PC-3 (cell line): ENCODE results near the gene DRAM1.

Source experiments
- EZH2 ChIP-seq: fragments of 300-600 bp; sonication (generic); IDR thresholded peaks from one replicate; pipeline ENCODE4 v1.6.1; 2017; ENCODE audit warnings: antibody characterized with exemption, mild to moderate bottlenecking, low read length; ENCODE audit not compliant: unreplicated experiment
- EZH2phosphoT487 ChIP-seq: fragments of 300-600 bp; sonication (generic); IDR thresholded peaks from 2 replicates; pipeline ENCODE4 v1.6.1; 2018; ENCODE audit warnings: mild to moderate bottlenecking, antibody characterized with exemption, low read length, borderline replicate concordance
- TF ChIP-seq, protein P1 (sequence below): fragments of 300-600 bp; sonication (generic); conservative IDR thresholded peaks from 2 replicates; pipeline ENCODE4 v1.5.1; 2017; ENCODE audit warnings: antibody characterized with exemption, low read depth, mild to moderate bottlenecking, low read length

DNA sequence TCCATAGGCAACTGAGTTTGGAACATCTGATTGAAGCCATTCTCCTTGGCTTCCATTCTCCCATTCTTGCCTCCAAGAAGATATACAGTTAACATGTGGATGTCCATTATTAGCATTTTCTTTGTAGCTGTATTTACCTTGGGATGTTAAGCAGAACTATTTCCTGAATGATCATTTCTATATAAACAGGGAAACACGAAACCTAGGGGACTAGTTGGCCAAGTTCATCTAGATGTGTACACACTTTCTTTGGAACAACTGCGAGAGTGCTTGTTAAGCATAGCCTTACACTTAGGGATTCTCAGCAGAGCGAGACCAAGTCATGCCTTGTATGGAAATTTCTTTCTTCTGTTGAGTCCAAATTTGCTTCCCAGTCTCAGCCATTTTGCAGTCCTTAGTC lies 42.1 kb downstream of the DRAM1 start:
- TF ChIP-seq, protein P1, sequence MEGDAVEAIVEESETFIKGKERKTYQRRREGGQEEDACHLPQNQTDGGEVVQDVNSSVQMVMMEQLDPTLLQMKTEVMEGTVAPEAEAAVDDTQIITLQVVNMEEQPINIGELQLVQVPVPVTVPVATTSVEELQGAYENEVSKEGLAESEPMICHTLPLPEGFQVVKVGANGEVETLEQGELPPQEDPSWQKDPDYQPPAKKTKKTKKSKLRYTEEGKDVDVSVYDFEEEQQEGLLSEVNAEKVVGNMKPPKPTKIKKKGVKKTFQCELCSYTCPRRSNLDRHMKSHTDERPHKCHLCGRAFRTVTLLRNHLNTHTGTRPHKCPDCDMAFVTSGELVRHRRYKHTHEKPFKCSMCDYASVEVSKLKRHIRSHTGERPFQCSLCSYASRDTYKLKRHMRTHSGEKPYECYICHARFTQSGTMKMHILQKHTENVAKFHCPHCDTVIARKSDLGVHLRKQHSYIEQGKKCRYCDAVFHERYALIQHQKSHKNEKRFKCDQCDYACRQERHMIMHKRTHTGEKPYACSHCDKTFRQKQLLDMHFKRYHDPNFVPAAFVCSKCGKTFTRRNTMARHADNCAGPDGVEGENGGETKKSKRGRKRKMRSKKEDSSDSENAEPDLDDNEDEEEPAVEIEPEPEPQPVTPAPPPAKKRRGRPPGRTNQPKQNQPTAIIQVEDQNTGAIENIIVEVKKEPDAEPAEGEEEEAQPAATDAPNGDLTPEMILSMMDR, result no peak
- TF ChIP-seq EZH2 (no peak), EZH2phosphoT487 (no peak)
